ENCODE data around the gene ADCY2.
"Not testable (repeated sequence)": the region's sequence is repeated elsewhere in the genome, so short reads cannot be mapped to it uniquely, and the experiment has no call there.

The ADCY2 gene

GRCh38 chr5:7396713-7397454, 946 bp downstream of the ADCY2 start:
- no peak for DNase-seq

- no peak for DNase-seq
Observed at GRCh38 chr5:7397937-7398336, 2.0 kb downstream of the ADCY2 start.

GRCh38 chr5:7398596-7399280, 2.8 kb downstream of the ADCY2 start:
- DNase-seq: no peak

GRCh38 chr5:7405277-7405676, 9.3 kb downstream of the ADCY2 start:
- no peak for DNase-seq

GRCh38 chr5:7410936-7411511, 15.1 kb downstream of the ADCY2 start:
- DNase-seq: no peak

- no peak for DNase-seq
Observed at GRCh38 chr5:7412409-7412808, 16.5 kb downstream of the ADCY2 start.

- DNase-seq: no peak
Observed at GRCh38 chr5:7415123-7415522, 19.2 kb downstream of the ADCY2 start.

- no peak for DNase-seq
Observed at GRCh38 chr5:7415587-7416535, 19.9 kb downstream of the ADCY2 start.

GRCh38 chr5:7418276-7418675, 22.3 kb downstream of the ADCY2 start:
- DNase-seq: no peak

GRCh38 chr5:7419367-7419766, 23.4 kb downstream of the ADCY2 start:
- no peak for DNase-seq

- DNase-seq: no peak
Observed at GRCh38 chr5:7419846-7420245, 23.9 kb downstream of the ADCY2 start.

- no peak for DNase-seq
Observed at GRCh38 chr5:7420510-7421280, 24.8 kb downstream of the ADCY2 start.

GRCh38 chr5:7422316-7423106, 26.6 kb downstream of the ADCY2 start:
- DNase-seq: no peak

- not testable (repeated sequence) for DNase-seq
Observed at GRCh38 chr5:7423231-7423630, 27.3 kb downstream of the ADCY2 start.

- DNase-seq: no peak
Observed at GRCh38 chr5:7425830-7426229, 29.9 kb downstream of the ADCY2 start.

GRCh38 chr5:7426284-7426683, 30.3 kb downstream of the ADCY2 start:
- DNase-seq: no peak

- no peak for DNase-seq
Observed at GRCh38 chr5:7434914-7435313, 39.0 kb downstream of the ADCY2 start.

GRCh38 chr5:7435503-7435902, 39.6 kb downstream of the ADCY2 start:
- DNase-seq: no peak

- no peak for DNase-seq
Observed at GRCh38 chr5:7436521-7436920, 40.6 kb downstream of the ADCY2 start.

GRCh38 chr5:7437836-7438235, 41.9 kb downstream of the ADCY2 start:
- no peak for DNase-seq

- DNase-seq: no peak
Observed at GRCh38 chr5:7445068-7445467, 49.1 kb downstream of the ADCY2 start.
